Measurements from ENCODE around the gene PTDSS2.
"Not testable (repeated sequence)": the region's sequence is repeated elsewhere in the genome, so short reads cannot be mapped to it uniquely, and the experiment has no call there.

Gene PTDSS2

GRCh38 chr11:508956-509355, 58.9 kb downstream of the PTDSS2 start:
- no peak for FAIRE-seq

DNA sequence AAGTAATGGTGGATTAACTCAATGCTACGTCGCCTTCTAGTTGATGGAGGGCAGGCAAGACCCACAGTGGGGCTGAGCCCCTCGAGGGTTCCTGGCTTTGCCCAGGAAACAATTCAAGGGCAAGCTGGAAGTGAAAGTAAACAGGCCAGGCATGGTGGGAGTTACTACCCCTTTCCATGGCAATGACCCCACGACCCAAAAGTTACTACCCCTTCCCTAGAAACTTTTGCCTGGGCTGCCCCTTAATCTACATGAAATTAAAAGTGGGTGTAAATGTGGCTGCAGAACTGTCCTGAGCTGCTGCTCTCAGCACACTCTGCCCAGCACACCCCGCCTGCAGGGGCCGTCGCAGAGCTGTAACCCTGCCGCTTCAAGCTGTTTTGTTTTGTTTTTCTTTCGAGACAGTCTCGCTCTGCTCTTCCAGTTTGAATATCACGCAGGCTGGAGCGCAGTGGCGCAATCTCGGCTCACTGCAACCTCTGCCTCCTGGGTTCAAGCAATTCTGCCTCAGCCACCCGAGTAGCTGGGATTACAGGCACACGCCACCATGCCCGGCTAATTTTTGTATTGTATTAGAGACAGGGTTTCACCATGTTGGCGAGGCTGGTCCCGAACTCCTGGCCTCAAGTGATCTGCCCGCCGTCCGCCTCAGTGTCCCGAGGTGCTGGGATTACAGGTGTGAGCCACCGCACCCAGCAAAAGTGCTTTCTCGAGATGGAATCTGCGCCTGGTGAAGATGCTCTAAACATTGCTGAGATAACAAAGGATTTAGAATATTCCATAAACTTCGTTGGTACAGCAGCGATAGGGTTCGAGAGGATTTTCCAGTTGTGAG, 62.9 kb downstream of the PTDSS2 start:
- FAIRE-seq = no peak

- FAIRE-seq = no peak
Observed at GRCh38 chr11:514606-515005, 64.5 kb downstream of the PTDSS2 start.

DNA sequence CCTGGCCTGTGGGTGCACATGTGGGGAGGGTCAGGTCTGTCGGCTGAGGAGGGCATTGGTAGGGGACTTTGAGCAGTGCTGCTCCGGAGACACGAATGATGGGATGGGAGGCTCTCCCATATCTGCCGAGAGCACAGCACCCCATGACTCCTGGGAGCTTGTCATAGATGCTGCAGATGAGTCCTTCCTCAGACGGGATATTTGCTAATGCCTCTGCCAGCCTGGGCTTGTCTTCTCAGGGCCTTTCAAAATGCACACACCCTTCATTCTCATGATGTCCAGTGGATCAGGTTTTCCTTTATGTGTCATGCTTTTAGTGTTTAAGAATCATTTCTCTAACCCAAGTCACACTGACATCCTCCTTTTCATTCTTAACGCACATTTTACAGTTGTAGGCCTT, 65.1 kb downstream of the PTDSS2 start:
- FAIRE-seq = no peak

DNA sequence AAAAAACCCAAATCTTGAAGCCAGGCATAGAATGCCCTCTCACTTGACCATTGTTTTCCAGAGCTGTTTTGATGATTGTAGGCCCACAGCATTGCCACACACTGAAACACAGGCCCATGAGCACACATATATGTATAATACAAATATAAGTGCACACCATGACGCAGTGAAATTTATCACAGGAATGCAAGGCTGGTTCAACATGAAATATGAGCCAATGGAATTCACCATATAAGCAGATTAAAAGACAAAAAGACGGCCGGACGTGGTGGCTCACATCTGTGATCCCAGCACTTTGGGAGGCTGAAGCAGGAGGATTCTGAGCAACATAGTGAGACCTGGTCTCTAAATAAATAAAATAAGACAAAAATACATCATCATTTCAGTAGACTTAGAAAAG, 66.3 kb downstream of the PTDSS2 start:
- FAIRE-seq = no peak

DNA sequence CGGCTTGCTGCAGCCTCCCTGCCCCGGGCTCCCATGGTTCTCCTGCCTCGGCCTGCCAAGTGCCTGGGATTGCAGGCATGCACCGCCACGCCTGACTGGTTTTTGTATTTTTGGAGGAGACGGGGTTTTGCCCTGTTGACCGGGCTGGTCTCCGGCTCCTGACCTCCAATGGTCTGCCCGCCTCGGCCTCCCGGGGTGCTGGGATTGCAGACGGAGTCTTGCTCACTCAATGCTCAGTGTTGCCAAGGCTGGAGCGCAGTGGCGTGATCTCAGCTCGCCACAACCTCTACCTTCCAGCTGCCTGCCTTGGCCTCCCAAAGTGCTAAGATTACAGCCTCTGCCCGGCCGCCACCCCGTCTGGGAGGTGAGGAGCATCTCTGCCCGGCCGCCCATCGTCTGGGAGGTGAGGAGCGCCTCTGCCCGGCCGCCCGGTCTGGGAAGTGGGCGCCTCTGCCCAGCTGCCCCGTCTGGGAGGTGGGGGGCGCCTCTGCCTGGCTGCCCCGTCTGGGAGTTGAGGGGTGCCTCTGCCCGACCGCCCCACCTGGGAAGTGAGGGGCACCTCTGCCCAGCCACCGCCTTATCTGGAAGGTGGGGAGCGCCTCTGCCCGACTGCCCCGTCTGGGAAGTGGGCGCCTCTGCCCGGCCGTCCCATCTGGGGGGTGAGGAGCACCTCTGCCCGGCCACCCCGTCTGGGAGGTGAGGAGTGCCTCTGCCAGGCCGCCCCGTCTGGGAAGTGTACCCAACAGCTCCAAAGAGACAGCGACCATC, 67.0 kb downstream of the PTDSS2 start:
- not testable (repeated sequence) for FAIRE-seq

DNA sequence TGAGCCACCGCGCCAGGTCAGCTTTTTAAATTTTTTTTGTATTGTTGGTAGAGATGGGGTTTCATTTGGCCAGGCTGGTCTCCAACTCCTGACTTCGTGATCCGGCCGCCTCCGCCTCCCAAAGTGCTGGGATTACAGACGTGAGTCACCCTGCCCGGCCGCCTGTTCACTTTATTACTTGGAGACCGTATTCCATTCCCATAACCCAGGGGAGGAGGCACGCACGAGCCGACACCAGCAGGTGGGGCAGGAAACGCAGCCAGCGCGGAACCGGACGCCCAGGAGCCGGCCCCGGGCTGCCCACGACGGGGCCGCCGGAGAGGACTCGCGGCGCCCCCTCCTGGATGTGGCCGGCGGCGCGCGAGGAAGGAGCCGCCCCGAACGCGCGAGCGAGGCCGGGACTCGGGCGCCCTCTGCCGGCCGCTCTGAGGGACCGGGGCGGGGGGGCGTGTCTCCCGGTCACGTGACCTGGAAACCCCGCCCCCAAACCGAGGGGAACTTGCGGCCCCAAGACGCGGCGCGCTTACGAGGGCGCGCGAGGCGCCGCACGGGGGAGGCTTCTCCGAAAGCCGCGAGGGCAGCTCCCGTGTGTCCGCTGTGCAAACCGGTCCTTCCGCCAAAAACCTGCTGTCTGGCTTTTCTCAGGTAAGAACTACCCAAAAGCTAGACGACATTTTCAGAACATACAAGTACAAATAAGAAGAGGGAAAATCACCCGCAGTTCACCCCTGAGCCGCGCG, 68.6 kb downstream of the PTDSS2 start:
- FAIRE-seq = no peak

- FAIRE-seq = no peak
Observed at GRCh38 chr11:520428-521176, 70.5 kb downstream of the PTDSS2 start.

GRCh38 chr11:521177-521688, 71.2 kb downstream of the PTDSS2 start:
- FAIRE-seq = no peak

DNA sequence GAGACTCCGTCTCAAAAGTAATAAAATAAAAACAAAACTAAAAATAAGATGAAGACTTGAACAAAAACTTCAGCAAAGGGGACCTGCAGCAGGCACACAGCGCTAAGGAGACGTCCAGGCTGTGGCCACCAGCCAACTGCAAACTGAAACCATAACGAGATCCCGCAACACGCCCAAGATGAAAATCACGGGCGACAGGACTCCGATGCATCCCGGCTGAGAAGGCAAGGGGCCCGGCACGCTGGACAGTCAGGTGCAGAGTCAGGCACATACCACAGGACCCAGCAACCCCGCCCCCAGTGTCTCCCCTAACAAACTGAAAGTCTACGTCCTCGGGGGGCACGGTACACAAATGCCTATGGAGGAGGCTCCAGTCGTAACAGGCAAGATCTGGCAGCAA, 76.1 kb downstream of the PTDSS2 start:
- no peak for FAIRE-seq

DNA sequence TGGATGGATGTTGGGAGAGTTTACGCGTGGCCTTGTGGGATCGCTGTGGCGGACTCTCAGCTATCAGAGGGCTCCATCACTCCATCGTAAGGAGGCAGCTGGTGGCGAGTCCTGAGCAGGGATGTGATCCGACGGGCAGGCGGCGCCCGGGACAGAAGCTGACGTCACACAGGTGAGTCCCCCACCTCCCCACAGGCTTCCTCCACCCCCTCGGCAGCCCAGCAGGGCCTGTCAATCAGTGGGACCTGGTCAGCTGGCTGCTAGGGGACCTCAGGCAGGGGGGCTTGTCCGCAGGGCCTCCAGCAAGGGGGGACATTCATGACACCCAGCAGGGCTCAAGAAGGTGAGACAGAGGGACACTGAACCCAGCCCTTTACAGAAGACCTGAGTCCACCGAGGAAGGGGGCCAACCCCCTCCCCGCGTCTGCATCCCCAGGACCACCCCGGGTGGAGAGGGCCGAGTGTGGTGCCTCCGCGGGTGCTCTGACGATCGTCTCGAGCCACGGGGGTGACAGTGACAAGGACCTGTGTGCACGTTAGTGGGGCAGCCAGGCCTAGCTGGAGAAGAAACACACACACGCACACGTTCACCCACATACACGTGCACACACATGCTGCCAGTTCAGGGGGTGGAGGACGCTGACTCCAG, 78.2 kb downstream of the PTDSS2 start:
- FAIRE-seq = no peak

GRCh38 chr11:528815-529727, 79.0 kb downstream of the PTDSS2 start:
- no peak for FAIRE-seq

DNA sequence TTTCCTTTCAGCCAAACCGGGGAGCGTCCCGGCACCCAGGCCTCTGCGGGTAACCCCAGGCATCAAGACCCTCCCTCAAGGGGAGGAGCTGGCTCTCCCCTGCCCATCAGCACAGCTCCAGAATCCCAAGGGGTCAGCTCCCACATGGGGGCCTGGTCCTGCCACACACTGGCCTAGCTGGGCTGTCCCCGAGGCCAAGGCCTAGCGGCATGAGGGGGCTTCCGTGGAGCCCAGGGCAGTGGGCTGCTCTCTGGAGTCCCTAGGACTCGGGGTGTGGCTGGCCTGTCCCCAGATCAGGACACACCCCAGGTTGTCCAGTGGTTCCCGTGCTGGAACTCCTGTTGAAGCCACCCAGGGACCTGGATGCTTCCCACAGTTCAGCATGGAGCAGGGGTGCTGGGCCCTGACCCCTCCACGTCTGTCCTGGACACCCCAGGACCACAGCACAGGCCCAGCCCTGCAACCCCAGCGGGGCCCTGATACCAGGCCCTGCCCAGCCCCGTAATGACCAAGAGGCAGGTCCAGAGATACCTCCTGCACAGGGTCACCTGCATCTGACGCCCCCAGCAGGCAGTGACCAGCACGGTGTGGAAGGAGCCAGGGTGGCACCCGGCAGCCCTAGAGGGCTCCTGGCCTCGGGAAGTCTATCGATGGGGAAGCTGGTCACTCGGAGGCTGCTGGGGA, 79.8 kb downstream of the PTDSS2 start:
- no peak for FAIRE-seq

- FAIRE-seq = no peak
Observed at GRCh38 chr11:530960-531831, 81.1 kb downstream of the PTDSS2 start.

- no peak for FAIRE-seq
Observed at GRCh38 chr11:531919-532526, 81.9 kb downstream of the PTDSS2 start.

DNA sequence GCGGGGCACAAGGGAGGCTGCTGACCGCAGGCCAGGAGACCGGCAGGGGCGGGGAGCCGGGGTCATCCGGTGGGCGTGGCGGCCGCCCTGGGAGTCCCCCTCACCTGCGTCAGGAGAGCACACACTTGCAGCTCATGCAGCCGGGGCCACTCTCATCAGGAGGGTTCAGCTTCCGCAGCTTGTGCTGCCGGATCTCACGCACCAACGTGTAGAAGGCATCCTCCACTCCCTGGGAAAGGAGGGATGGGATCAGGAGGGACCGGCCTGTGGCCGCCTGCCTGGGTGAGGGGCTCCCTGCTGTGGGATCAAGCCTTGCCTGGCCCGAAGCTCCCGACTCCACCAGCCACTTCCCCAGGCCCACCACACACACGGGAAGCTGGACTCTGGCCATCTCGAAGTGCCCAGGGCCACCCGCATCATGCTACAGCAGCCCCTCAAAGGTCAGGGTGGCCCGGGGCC, 82.5 kb downstream of the PTDSS2 start:
- FAIRE-seq = no peak

- FAIRE-seq = no peak
Observed at GRCh38 chr11:532986-533585, 83.0 kb downstream of the PTDSS2 start.
